Stimulated activated CD8-positive, alpha-beta memory T cell treated with anti-CD3 and anti-CD28 coated beads, Interleukin-2, amount 100 ng/mL, for 48 hours (primary cell): Measurements from ENCODE around the gene BRD2.

Experiments
- DNase-seq, 2 donors: peaks; one replicate each; pipeline ENCODE4 v3.0.0-alpha.2; 2020; ENCODE audit warnings: low read depth in 2 of 2

BRD2 gene

DNA sequence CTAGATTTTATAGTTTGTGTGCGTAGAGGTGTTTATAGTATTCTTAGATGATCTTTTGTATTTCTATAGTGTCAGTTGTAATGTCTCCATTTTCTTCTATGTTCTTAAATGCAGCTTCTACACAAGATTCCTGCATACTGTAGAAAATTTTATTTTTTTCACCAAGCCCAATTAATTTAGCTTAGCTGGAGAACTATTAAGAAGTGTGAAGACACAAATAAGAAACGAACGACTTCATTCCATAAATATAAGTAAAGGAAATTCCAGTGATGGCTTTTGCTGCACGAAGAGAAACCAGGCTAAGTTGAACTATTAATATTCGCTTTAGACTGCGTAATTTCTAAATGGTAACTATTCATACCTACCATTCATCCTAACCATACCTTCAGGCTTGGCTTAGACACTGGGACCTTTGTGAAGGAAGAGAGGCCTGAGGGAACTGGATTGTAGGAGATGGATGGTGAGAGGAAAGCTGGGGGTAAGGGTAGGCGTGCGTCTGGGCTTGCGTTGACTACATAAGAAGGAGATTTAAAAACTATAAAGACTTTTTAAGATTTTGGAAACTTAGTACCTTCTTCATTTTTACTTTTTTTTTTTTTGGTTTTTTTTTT, 25.1 kb downstream of the BRD2 start:
- DNase-seq, result no peak

DNA sequence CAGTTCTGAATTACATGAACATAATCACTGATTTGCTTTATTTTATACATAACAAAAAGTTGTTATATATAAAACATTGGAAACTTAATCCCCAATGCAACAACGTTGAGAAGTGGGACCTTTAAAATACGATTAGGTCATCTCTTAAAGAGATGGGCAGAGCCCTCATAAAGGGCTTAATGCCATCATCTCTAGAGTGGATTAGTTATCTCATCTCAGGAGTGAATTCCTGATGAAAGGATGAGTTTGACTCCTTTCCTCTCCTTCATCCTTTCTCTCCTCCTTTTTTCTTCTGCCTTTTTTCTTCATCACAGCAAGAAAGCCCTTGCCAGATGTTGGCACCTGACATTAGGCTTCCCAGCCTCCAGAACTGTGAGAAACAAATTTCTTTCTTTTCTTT, 27.1 kb downstream of the BRD2 start:
- no peak for DNase-seq

DNA sequence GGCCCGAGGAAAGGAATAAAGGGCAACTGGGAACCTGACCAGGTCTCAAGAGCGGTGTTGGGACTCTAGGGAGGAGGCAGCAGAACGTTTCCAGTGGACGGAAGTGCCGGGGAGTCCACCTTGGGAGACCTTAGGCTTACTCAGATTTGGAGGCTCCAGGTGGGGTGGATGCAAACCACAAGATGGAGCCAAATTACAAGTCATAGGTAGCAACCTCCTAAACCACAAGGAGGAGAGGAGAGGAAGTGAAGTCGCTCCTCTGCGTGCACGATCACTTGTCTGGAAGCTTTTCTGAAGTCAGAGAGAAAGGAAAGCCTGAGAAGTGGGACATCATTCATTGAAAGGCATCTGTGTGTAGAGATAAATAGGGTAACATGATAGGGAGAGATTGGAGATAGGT, 31.7 kb downstream of the BRD2 start:
- DNase-seq, result no peak

GRCh38 chr6:33001685-33002084, 33.3 kb downstream of the BRD2 start:
- no peak for DNase-seq

- no peak for DNase-seq
These were observed 36.5 kb downstream of the BRD2 start for GRCh38 chr6:33004940-33005339.

DNA sequence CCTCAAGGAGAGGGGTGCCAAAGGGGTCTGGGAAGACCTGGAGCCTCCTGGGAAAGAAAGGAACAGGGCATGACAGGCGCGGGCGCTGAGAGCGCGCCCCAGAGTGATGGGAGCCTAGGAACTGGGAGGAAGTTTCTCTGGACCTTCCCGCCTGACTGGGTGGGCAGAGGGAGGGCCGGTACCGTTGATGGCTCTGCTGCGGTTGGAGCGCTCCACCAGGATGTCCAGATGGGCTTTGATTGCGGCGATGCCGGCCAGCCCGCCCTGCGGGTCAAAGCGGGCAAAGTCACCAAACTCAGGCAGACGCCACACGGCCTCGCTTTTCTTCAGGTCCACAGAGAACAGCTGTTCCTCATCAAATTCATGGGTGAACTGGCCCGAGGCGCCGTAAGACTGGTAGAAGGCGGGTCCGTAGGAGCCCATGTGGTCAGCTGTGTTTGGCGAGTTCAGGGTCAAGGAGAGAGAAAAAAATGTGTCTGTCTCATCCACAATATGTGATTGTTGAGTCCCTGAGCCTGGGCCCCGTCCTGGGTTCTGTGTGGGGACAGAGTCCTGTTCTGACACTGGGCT, 39.5 kb downstream of the BRD2 start:
- no peak for DNase-seq

DNA sequence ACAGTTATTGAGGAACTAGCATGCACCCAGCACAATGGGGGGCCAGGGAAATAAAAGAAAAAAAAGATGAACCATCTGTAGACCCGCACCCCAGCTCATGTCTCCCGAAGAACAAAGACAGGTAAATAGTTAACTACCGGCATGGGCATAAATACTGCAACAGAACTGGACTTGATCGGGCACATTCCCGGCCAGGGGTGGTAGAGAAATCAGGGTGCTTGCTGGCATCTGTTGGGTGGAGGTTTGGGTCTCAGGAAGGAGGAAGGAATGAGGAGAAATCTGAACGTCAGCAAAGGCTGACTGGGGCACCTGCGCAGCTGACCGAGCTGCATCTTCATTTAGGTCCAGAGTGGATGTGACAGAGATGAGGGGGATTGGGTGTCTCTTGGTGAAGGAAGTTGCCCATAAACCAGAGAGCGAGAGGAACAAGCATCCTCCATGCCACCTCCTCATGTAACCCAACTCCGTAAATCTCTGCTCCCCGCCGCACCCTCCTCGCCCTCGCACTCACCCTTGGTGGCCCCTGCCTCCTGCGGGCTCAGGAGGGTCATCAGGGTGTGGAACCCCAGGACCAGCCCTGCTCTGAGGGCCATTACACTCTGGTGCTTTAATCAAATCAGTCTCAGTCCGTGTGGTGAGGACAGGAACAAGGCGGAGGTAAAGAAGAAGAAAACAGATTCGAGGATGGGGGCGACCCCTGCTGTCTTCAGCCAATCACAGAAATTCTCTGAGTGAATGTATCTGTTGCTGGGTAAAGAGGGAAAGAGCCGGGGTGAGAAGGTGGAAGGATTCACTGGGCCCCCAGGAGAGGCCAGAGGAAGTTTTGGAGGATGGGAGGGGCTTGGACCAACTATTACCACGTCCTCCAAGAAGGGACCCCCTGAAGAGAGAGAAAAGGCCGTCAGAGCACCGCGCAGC, 40.8 kb downstream of the BRD2 start, which contains the start of gene HLA-DOA:
Gene HLA-DOA (minus strand): TSS at position 648 of the 918 bp plus-strand sequence.
- DNase-seq, result peak in 1 of 2 donors; percentile 39

- DNase-seq, result no peak
These were observed 42.0 kb downstream of the BRD2 start for GRCh38 chr6:33010356-33010755.

GRCh38 chr6:33013608-33014007, 45.2 kb downstream of the BRD2 start:
- DNase-seq, result no peak

DNA sequence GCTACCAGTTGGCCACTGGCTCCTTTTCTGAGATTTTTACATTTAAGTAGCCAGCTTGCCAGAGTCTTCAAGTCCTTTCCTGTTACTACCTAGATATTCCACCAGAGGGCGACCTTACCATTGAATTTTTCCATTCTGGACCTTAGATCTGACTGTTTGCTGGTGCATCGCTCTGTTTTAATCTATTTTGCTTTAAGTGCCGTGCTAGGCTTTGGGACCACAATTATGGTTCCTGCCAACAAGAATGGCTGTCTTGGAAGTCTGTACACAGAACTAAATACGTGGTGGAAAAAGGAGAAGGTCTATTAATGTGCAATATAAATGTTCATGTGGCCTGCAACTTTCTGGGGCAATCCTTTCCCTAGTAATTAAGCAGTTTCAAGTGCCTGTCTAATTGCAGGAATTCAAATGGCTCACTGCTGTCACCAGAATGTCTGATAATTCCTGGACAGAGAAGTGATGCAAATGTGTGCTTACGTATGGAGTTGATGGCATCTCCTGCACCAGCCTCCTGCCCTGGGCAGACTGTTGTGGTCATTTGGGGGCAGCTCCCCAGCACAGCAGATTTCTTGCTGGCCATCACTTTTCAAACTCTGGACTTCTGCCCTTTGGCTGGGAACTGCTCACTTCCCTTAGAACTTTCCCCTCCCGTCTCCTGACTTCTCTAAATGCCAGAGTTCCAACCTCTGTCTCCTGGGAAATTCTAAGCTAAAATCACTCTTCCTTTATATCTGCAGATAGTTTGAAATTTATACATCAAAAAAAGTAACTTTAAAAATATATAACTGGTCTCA, 46.6 kb downstream of the BRD2 start:
- no peak for DNase-seq

- no peak for DNase-seq
These were observed 47.4 kb downstream of the BRD2 start for GRCh38 chr6:33015798-33016197.

- no peak for DNase-seq
These were observed 48.6 kb downstream of the BRD2 start for GRCh38 chr6:33017018-33017417.

GRCh38 chr6:33017694-33018353, 49.4 kb downstream of the BRD2 start:
- DNase-seq, result no peak

GRCh38 chr6:33018418-33018817, 50.0 kb downstream of the BRD2 start:
- DNase-seq, result no peak

DNA sequence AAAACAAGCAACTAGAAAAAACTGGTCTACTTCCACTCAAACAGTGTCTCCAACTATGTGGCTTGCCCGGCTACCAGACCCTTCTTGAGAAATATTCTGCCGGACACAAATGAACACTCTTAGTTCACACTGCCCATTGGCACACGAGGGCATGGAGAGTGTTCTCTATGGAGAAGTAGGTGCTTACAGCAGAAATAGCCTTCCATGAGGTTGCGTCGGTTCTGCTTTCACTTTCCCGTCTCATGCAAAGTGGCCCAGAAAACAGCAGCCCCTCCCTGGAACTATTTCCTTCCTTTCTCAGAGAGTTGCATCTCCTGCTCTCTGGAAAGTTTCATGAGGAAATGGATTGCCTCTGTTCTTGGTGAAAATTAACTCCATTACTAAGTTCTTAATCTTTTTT, 50.5 kb downstream of the BRD2 start:
- DNase-seq, result no peak

GRCh38 chr6:33019372-33019771, 51.0 kb downstream of the BRD2 start:
- no peak for DNase-seq

DNA sequence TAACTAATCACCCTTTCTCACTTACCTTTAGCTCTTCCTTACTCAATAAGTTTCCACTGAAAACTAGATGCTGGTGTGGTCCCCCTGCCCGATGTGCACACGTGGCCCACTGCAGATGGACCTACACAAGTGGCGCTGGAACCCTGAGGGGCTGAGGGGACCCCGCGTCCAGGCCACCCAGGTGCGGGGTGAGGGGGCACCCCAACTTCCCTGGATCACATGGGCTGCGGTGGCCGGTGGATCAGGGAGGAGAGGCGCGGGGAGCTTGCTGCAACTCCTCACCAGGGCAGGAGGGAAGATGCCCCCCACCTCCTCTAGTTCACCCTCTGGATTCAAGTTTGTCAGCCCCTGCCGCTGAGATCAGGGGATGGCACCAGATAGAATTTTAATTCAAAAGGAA, 53.5 kb downstream of the BRD2 start:
- no peak for DNase-seq

- DNase-seq, result no peak
These were observed 55.1 kb downstream of the BRD2 start for GRCh38 chr6:33023536-33023935.

GRCh38 chr6:33024521-33024920, 56.1 kb downstream of the BRD2 start:
- DNase-seq, result no peak

- no peak for DNase-seq
These were observed 59.9 kb downstream of the BRD2 start for GRCh38 chr6:33028220-33028849.
